Testis (tissue), 5 donors: Measurements from ENCODE around the gene SLIT3. TPM values are rescaled to one million over a fixed set of nuclear protein-coding genes. Genes with fewer than 3 reads are reported as not detected.

ENCODE experiments used
- DNase-seq: peaks from one replicate; pipeline ENCODE4 v3.0.0-alpha.2; 2019
- H3K27ac ChIP-seq, 2 donors: fragments of 200-600 bp; sonication (generic); one replicate each; pipeline ENCODE4 v1.5.1; 2019
- H3K27me3 ChIP-seq: fragments of 200-600 bp; sonication (generic); one replicate; pipeline ENCODE4 v1.5.1; 2019
- H3K36me3 ChIP-seq: fragments of 200-600 bp; sonication (generic); one replicate; pipeline ENCODE4 v1.5.1; 2017; ENCODE audit warnings: low read depth; ENCODE audit errors: missing control alignments
- H3K4me1 ChIP-seq: fragments of 200-600 bp; sonication (generic); one replicate; pipeline ENCODE4 v1.5.1; 2019
- H3K4me3 ChIP-seq, 2 donors: fragments of 200-600 bp; sonication (generic); one replicate each; pipeline ENCODE4 v1.5.1; 2017 to 2019
- H3K9me3 ChIP-seq: fragments of 200-600 bp; sonication (generic); one replicate; pipeline ENCODE4 v1.5.1; 2017
- POLR2A ChIP-seq: fragments of 450-650 bp; IDR thresholded peaks from one replicate; pipeline ENCODE4 v1.6.1; 2017; ENCODE audit warnings: antibody characterized with exemption, mild to moderate bottlenecking, moderate library complexity
- WGBS, 2 donors: methylation state at CpG; one replicate each; pipeline ENCODE4 v1.1.5; 2018; 5-methylcytosine and 5-hydroxymethylcytosine counted together
- intact Hi-C: fragments of 100-400 bp; cut with DNase I; formaldehyde crosslinking; loops from one replicate; pipeline ENCODE4 v1.15.1; 2023; ENCODE audit warnings: low total_unique reads
- long read RNA-seq, 2 donors: transcript quantifications; one replicate each; lab custom pipeline, GENCODE V29; 2026
- polyA plus RNA-seq: library from polyadenylated mRNA; stranded (reverse); fragments of 350-450 nt; fragmentation: Illumina TruSeq; extraction: RNeasy Lipid Tissue Mini Kit (QIAGEN cat#74804); gene quantifications from one replicate; pipeline ENCODE4 v1.2.3, GENCODE V29; 2014; ENCODE audit warnings: low read depth, low replicate concordance; ENCODE audit not compliant: insufficient read depth
- total RNA-seq, 2 donors: library from RNA; depleted of rRNA; stranded (reverse); fragments of >200 nt; gene quantifications; one replicate each; pipeline ENCODE4 v1.2.3, GENCODE V29; 2016
- TF ChIP-seq, protein P1 (sequence below), 3 experiments: fragments of 450-650 bp in 2 of 3; fragments of 200-600 bp in 1 of 3; sonication (generic) in 1 of 3; IDR thresholded peaks; one replicate each; pipeline ENCODE4 v1.5.1; 2016 to 2019; ENCODE audit warnings: antibody characterized with exemption in 3 of 3, mild to moderate bottlenecking in 2 of 3, moderate library complexity in 1 of 3

SLIT3 gene
- total RNA-seq, result 1 to 10 TPM; 4.8 to 7.8 TPM
- polyA plus RNA-seq, result 23.2 TPM
- long read RNA-seq, donor 1, result 0 reads
- long read RNA-seq, donor 2, result 0 reads

DNA sequence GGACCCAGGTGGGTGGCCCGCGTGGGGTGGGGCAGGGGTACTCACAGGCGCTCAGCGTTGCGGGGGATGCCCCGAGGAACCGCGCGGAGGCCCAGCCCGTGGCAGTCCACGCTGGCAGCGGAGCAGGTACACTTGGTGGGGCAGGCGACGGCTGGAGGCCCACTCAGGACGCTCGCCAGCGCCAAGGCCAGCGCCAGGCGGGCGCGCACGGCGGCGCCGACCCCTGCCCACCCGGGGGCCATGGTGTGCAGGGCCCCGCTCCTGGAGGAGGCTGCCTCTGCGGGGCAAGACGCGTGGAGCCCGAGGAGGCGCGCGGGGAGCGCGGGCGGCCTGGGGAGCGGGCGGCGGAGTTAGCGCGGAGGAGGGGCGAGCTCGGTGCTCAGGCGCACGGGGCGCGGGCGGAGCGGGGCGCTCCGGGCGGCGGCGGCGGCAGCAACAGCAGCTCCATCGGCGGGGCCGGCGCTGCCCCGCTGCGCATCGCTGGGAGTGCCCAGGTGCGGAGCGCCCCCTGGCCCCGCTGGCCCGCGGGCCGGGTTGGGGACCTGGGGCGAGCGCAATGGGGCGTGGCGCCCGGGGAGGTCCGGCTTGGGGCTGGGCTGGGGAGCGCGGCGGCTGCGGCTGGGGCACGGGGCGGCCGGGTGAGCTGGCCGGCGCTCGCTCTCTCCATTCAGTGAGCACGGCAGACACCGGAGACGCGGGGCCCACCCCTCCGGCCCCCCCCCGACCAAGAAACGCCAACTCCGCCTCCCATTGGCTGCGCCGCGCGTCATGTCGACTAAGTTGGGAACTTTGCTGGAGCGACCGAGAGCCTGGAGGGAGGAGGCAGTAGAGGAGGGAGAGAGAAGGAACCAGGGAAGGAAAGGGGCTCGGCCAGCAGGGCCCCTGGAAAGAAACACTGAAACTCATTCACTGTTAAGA, at the start of gene SLIT3:
Gene SLIT3 (minus strand): TSS at position 672 of the 918 bp plus-strand sequence. CDS start 430 bp downstream, at position 242.
- 1 to 2% methylated on average over 10 to 78 of the region's 101 CpGs for whole genome bisulfite sequencing, 2 donors
- Histone ChIP-seq H3K4me1 (no peaks in the 10 kb centered on the region), H3K36me3 (no peaks in the 10 kb centered on the region), H3K9me3 (no peaks in the 10 kb centered on the region), H3K4me3 (peak within 1 kb of the TSS; percentile 9 to 43), H3K27ac (no peak within 1 kb of the TSS), H3K27me3 (no peaks in the 10 kb centered on the region)
- peak; percentile 56 for DNase-seq
- intact Hi-C loops, result loop anchor here (10.0 kb wide), 1 partner anchor 316 kb away; no protein-coding TSS in a partner anchor
- TF ChIP-seq, protein P1, sequence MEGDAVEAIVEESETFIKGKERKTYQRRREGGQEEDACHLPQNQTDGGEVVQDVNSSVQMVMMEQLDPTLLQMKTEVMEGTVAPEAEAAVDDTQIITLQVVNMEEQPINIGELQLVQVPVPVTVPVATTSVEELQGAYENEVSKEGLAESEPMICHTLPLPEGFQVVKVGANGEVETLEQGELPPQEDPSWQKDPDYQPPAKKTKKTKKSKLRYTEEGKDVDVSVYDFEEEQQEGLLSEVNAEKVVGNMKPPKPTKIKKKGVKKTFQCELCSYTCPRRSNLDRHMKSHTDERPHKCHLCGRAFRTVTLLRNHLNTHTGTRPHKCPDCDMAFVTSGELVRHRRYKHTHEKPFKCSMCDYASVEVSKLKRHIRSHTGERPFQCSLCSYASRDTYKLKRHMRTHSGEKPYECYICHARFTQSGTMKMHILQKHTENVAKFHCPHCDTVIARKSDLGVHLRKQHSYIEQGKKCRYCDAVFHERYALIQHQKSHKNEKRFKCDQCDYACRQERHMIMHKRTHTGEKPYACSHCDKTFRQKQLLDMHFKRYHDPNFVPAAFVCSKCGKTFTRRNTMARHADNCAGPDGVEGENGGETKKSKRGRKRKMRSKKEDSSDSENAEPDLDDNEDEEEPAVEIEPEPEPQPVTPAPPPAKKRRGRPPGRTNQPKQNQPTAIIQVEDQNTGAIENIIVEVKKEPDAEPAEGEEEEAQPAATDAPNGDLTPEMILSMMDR (IDR thresholded peaks at IDR 0.05), result no peak
- TF ChIP-seq POLR2A, result no peak

DNA sequence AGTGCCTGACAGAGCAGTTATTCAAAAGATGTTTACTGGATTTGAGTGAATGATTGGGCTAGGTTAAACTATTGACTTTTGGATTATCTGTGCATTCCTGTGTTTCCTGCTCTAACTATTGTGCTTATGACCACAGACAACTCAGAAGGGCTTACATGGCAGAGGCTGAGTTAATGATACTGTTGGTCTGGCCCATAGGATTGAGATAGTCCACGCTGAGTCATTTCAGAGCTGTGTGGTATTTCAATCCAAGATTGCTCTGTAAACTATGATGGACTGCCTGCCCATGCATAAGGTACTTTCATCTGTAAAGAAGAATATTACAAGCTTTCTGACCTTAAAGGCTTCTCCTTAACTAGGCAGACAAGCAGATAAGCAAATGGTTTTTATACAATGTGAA, 49.1 kb upstream of the SLIT3 start:
- no peaks in the 10 kb centered on the region for H3K36me3 ChIP-seq
- no peak overlapping the region for H3K27ac ChIP-seq
- H3K27me3 ChIP-seq, result no peaks in the 10 kb centered on the region
- DNase-seq, result no peak
- H3K9me3 ChIP-seq, result no peaks in the 10 kb centered on the region
- no peak overlapping the region for H3K4me3 ChIP-seq
- no peak for TF ChIP-seq POLR2A
- TF ChIP-seq, protein P1 (IDR thresholded peaks at IDR 0.05), result no peak
- no peaks in the 10 kb centered on the region for H3K4me1 ChIP-seq
- intact Hi-C loops, result no loop called here
- WGBS, 2 donors, result 85 to 92% methylated on average over 1 of the region's 1 CpG

- intact Hi-C loops, result no loop called here
- H3K4me3 ChIP-seq, result no peak overlapping the region
- TF ChIP-seq, protein P1 (IDR thresholded peaks at IDR 0.05), result no peak
- TF ChIP-seq POLR2A, result no peak
- no peaks in the 10 kb centered on the region for H3K27me3 ChIP-seq
- H3K27ac ChIP-seq, result no peak overlapping the region
- 79 to 85% methylated on average over 2 of the region's 2 CpGs for WGBS, 2 donors
- H3K4me1 ChIP-seq, result no peaks in the 10 kb centered on the region
- no peaks in the 10 kb centered on the region for H3K36me3 ChIP-seq
- no peaks in the 10 kb centered on the region for H3K9me3 ChIP-seq
- DNase-seq, result no peak
Measured at GRCh38 chr5:169347786-169348185, 46.8 kb upstream of the SLIT3 start.

GRCh38 chr5:169344629-169345028, 43.7 kb upstream of the SLIT3 start:
- H3K27me3 ChIP-seq, result no peaks in the 10 kb centered on the region
- no peak overlapping the region for H3K4me3 ChIP-seq
- H3K9me3 ChIP-seq, result no peaks in the 10 kb centered on the region
- intact Hi-C loops, result no loop called here
- TF ChIP-seq, protein P1 (IDR thresholded peaks at IDR 0.05), result no peak
- TF ChIP-seq POLR2A, result no peak
- WGBS, 2 donors, result 87 to 92% methylated on average over 3 of the region's 3 CpGs
- H3K27ac ChIP-seq, result no peak overlapping the region
- no peak for DNase-seq
- no peaks in the 10 kb centered on the region for H3K4me1 ChIP-seq
- no peaks in the 10 kb centered on the region for H3K36me3 ChIP-seq
